ENCODE data around the gene AMZ2.
"Not testable (repeated sequence)": the region's sequence is repeated elsewhere in the genome, so short reads cannot be mapped to it uniquely, and the experiment has no call there.

AMZ2 gene, protein sequence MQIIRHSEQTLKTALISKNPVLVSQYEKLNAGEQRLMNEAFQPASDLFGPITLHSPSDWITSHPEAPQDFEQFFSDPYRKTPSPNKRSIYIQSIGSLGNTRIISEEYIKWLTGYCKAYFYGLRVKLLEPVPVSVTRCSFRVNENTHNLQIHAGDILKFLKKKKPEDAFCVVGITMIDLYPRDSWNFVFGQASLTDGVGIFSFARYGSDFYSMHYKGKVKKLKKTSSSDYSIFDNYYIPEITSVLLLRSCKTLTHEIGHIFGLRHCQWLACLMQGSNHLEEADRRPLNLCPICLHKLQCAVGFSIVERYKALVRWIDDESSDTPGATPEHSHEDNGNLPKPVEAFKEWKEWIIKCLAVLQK

GRCh38 chr17:68247445-68248198 lies at the start of gene AMZ2:
TSS of gene AMZ2 (plus strand) at chr17:68248043. CDS start at chr17:68250188, 2,145 bp downstream.
- Histone ChIP-seq H3K4me3 (replicated peaks; ENCODE audit: low read depth, low read length) (peak within 1 kb of the TSS; percentile 72), H3K36me3 (ENCODE audit: control insufficient read depth, insufficient read depth, low read length) (no peaks in the 10 kb centered on the region; the same call in 1 of the 2 replicates), H3K27me3 (replicated peaks; ENCODE audit: control insufficient read depth, insufficient read depth, low read length) (no peaks in the 10 kb centered on the region)
- DNase-seq (ENCODE audit: extremely low read depth, insufficient read length) = peak; percentile 96
- TF ChIP-seq CTCF (IDR thresholded peaks at IDR 0.05; ENCODE audit: insufficient read depth, low read length, poor library complexity, severe bottlenecking) = peak; percentile 3

- Histone ChIP-seq H3K36me3 (ENCODE audit: control insufficient read depth, insufficient read depth, low read length) (no peaks in the 10 kb centered on the region), H3K4me3 (replicated peaks; ENCODE audit: low read depth, low read length) (peak overlapping the region; percentile 43), H3K27me3 (replicated peaks; ENCODE audit: control insufficient read depth, insufficient read depth, low read length) (peaks cover 2% of the 10 kb centered on the region; the same call in 1 of the 2 replicates)
- no peak for TF ChIP-seq CTCF (IDR thresholded peaks at IDR 0.05; ENCODE audit: insufficient read depth, low read length, poor library complexity, severe bottlenecking)
- DNase-seq (ENCODE audit: extremely low read depth, insufficient read length) = peak; percentile 52
These were observed 48.7 kb upstream of the AMZ2 start for GRCh38 chr17:68198931-68199836.

- DNase-seq (ENCODE audit: extremely low read depth, insufficient read length) = no peak
- Histone ChIP-seq H3K27me3 (replicated peaks; ENCODE audit: control insufficient read depth, insufficient read depth, low read length) (peaks cover 2% of the 10 kb centered on the region; the same call in 1 of the 2 replicates), H3K4me3 (replicated peaks; ENCODE audit: low read depth, low read length) (peak overlapping the region; percentile 51), H3K36me3 (ENCODE audit: control insufficient read depth, insufficient read depth, low read length) (no peaks in the 10 kb centered on the region)
- TF ChIP-seq CTCF (IDR thresholded peaks at IDR 0.05; ENCODE audit: insufficient read depth, low read length, poor library complexity, severe bottlenecking) = no peak
These were observed 47.8 kb upstream of the AMZ2 start for GRCh38 chr17:68199837-68200688.

GRCh38 chr17:68200689-68201417 lies 47.0 kb upstream of the AMZ2 start:
- Histone ChIP-seq H3K27me3 (replicated peaks; ENCODE audit: control insufficient read depth, insufficient read depth, low read length) (peaks cover 2% of the 10 kb centered on the region; the same call in 1 of the 2 replicates), H3K36me3 (ENCODE audit: control insufficient read depth, insufficient read depth, low read length) (no peaks in the 10 kb centered on the region), H3K4me3 (replicated peaks; ENCODE audit: low read depth, low read length) (peak overlapping the region; percentile 51)
- TF ChIP-seq CTCF (IDR thresholded peaks at IDR 0.05; ENCODE audit: insufficient read depth, low read length, poor library complexity, severe bottlenecking) = peak; percentile 98
- DNase-seq (ENCODE audit: extremely low read depth, insufficient read length) = peak; percentile 69

- H3K27me3 ChIP-seq (replicated peaks; ENCODE audit: control insufficient read depth, insufficient read depth, low read length); DNase-seq (ENCODE audit: extremely low read depth, insufficient read length); H3K4me3 ChIP-seq (replicated peaks; ENCODE audit: low read depth, low read length); H3K36me3 ChIP-seq (ENCODE audit: control insufficient read depth, insufficient read depth, low read length): not testable (repeated sequence)
These were observed 46.4 kb upstream of the AMZ2 start for GRCh38 chr17:68201418-68201771.

GRCh38 chr17:68202321-68202720 lies 45.5 kb upstream of the AMZ2 start:
- DNase-seq (ENCODE audit: extremely low read depth, insufficient read length); H3K27me3 ChIP-seq (replicated peaks; ENCODE audit: control insufficient read depth, insufficient read depth, low read length); H3K36me3 ChIP-seq (ENCODE audit: control insufficient read depth, insufficient read depth, low read length); H3K4me3 ChIP-seq (replicated peaks; ENCODE audit: low read depth, low read length): not testable (repeated sequence)
